ENCODE results near the gene LAMB1. TPM values are rescaled to one million over a fixed set of nuclear protein-coding genes. Genes with fewer than 3 reads are reported as not detected.

Gene LAMB1
- total RNA-seq, 1 experiment from 2014 or later, result 32.0 TPM

DNA sequence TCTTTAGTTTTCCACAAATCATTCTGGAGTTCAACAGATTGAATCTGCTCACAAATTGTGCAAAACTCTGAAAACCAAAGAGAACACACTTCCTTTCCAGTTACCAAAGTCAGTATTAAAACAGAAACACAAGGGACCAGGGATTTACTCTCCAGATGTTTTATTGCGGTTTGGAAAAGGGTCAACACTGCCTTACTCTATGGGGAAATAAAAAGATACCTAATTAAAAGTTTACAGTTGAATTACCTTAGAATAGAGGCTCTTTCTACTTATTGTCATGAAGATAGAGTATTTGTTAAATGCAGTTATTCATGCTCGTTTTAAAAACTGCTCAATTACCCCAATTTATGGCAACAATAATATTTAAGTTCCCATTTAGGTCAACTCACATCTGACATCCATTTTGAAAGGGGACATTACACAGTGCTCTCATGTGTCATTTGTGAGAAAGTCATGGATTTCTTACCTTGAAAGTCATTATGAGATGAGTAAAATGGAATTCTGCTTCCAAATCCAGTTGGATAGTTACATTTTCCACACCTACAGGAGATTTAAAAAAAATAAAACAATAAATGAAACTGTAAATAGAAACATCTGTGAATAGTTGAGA is 8.4 kb downstream of the LAMB1 start:
- ChIA-PET POLR2A (interaction anchor here (0.8 kb wide), 1 partner anchor 22 kb away, joined by 4 read pairs; no protein-coding TSS in a partner anchor), CTCF (interaction anchor here (1.1 kb wide), 1 partner anchor 22 kb away, joined by 3 read pairs; no protein-coding TSS in a partner anchor), RAD21 (ENCODE audit: low non-redundant PET in 1 of 2, low total read pairs in 2 of 2, uncharacterized antibody in 2 of 2, unreplicated experiment in 2 of 2) (no interaction called here)
- no TSS peak for BruUV-seq (replicated peaks)
- DNase-seq (ENCODE audit: low read depth, low spot score) (no peak), ATAC-seq (no peak)
- intact Hi-C loops (cut with micrococcal nuclease), result no loop called here
- no peaks in the 10 kb centered on the region for H3K9me3 ChIP-seq (ENCODE audit: control insufficient read depth in 1 of 2, insufficient read depth in 1 of 2, low read depth in 1 of 2, low read length in 2 of 2)
- H3K36me3 ChIP-seq (ENCODE audit: control insufficient read depth in 1 of 2, insufficient read depth in 2 of 2, low read length in 2 of 2), result no peaks in the 10 kb centered on the region
- H3K4me2 ChIP-seq (ENCODE audit: low read length), result peak overlapping the region; percentile 54; the same call in 1 of the 2 replicates
- TF ChIP-seq ZNF274 (IDR thresholded peaks at IDR 0.05; ENCODE audit: low read depth, low read length) (no peak), SP1 (IDR thresholded peaks at IDR 0.05; ENCODE audit: low read depth) (no peak), YY1 (IDR thresholded peaks at IDR 0.05; ENCODE audit: extremely low read depth, insufficient replicate concordance, low read depth, low read length) (no peak), CBX3 (IDR thresholded peaks at IDR 0.05; ENCODE audit: low read depth) (no peak), EGR1 (IDR thresholded peaks at IDR 0.05; ENCODE audit: low read depth) (no peak), EZH2phosphoT487 (IDR thresholded peaks at IDR 0.05; ENCODE audit: borderline replicate concordance) (no peak), RAD21 (IDR thresholded peaks at IDR 0.05; ENCODE audit: low read depth) (no peak), POLR2AphosphoS5 (IDR thresholded peaks at IDR 0.05; ENCODE audit: low read depth, low read length) (no peak), ELF1 (IDR thresholded peaks at IDR 0.05; ENCODE audit: borderline replicate concordance, low read depth) (no peak), TCF7L2 (IDR thresholded peaks at IDR 0.05; ENCODE audit: borderline replicate concordance, extremely low read depth, insufficient read depth, insufficient read length) (no peak)
- TF ChIP-seq, protein P1, sequence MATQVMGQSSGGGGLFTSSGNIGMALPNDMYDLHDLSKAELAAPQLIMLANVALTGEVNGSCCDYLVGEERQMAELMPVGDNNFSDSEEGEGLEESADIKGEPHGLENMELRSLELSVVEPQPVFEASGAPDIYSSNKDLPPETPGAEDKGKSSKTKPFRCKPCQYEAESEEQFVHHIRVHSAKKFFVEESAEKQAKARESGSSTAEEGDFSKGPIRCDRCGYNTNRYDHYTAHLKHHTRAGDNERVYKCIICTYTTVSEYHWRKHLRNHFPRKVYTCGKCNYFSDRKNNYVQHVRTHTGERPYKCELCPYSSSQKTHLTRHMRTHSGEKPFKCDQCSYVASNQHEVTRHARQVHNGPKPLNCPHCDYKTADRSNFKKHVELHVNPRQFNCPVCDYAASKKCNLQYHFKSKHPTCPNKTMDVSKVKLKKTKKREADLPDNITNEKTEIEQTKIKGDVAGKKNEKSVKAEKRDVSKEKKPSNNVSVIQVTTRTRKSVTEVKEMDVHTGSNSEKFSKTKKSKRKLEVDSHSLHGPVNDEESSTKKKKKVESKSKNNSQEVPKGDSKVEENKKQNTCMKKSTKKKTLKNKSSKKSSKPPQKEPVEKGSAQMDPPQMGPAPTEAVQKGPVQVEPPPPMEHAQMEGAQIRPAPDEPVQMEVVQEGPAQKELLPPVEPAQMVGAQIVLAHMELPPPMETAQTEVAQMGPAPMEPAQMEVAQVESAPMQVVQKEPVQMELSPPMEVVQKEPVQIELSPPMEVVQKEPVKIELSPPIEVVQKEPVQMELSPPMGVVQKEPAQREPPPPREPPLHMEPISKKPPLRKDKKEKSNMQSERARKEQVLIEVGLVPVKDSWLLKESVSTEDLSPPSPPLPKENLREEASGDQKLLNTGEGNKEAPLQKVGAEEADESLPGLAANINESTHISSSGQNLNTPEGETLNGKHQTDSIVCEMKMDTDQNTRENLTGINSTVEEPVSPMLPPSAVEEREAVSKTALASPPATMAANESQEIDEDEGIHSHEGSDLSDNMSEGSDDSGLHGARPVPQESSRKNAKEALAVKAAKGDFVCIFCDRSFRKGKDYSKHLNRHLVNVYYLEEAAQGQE (IDR thresholded peaks at IDR 0.05; ENCODE audit: low read depth), result no peak
- TF ChIP-seq, protein P2, sequence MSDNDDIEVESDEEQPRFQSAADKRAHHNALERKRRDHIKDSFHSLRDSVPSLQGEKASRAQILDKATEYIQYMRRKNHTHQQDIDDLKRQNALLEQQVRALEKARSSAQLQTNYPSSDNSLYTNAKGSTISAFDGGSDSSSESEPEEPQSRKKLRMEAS (IDR thresholded peaks at IDR 0.05), result no peak
- TF ChIP-seq, protein P3, sequence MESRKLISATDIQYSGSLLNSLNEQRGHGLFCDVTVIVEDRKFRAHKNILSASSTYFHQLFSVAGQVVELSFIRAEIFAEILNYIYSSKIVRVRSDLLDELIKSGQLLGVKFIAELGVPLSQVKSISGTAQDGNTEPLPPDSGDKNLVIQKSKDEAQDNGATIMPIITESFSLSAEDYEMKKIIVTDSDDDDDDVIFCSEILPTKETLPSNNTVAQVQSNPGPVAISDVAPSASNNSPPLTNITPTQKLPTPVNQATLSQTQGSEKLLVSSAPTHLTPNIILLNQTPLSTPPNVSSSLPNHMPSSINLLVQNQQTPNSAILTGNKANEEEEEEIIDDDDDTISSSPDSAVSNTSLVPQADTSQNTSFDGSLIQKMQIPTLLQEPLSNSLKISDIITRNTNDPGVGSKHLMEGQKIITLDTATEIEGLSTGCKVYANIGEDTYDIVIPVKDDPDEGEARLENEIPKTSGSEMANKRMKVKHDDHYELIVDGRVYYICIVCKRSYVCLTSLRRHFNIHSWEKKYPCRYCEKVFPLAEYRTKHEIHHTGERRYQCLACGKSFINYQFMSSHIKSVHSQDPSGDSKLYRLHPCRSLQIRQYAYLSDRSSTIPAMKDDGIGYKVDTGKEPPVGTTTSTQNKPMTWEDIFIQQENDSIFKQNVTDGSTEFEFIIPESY (IDR thresholded peaks at IDR 0.05; ENCODE audit: extremely low read depth, insufficient replicate concordance, low read length), result no peak
- no peak overlapping the region for H2AFZ ChIP-seq (ENCODE audit: low read depth, low read length, poor library complexity, severe bottlenecking)
- no peaks in the 10 kb centered on the region for H4K20me1 ChIP-seq (ENCODE audit: insufficient read depth)
- no peaks in the 10 kb centered on the region for H3K9me2 ChIP-seq (ENCODE audit: insufficient read depth)
- no peak overlapping the region for H3K9ac ChIP-seq (ENCODE audit: low read length)
- H3K4me1 ChIP-seq (ENCODE audit: control insufficient read depth in 1 of 2, insufficient read depth in 2 of 2, low read length in 2 of 2), result peaks cover 27 to 36% of the 10 kb centered on the region in 2 experiments
- H3K27me3 ChIP-seq (ENCODE audit: insufficient read depth, low read length), result no peaks in the 10 kb centered on the region
- H3K4me3 ChIP-seq (replicated peaks in 1 of 2; ENCODE audit: low read depth in 1 of 2, low read length in 2 of 2), result no peak overlapping the region
- H3K79me2 ChIP-seq (ENCODE audit: insufficient read depth, low read length), result no peaks in the 10 kb centered on the region
- no peak overlapping the region for H3K27ac ChIP-seq (ENCODE audit: low read depth, low read length)

Measured in HCT116 (cell line).